B cell (primary cell): ENCODE measurements around the gene PPFIA2.

Source experiments
- EZH2 ChIP-seq: IDR thresholded peaks from 2 replicates; pipeline ENCODE4 v1.6.1; 2012; ENCODE audit warnings: borderline replicate concordance, low read depth, mild to moderate bottlenecking, moderate library complexity, low read length; ENCODE audit not compliant: insufficient read depth, poor library complexity, severe bottlenecking
- TF ChIP-seq, protein P1 (sequence below): fragments of 200-600 bp; IDR thresholded peaks from one replicate; pipeline ENCODE4 v1.8.0; 2022; ENCODE audit warnings: antibody characterized with exemption, mild to moderate bottlenecking

- TF ChIP-seq, protein P1, sequence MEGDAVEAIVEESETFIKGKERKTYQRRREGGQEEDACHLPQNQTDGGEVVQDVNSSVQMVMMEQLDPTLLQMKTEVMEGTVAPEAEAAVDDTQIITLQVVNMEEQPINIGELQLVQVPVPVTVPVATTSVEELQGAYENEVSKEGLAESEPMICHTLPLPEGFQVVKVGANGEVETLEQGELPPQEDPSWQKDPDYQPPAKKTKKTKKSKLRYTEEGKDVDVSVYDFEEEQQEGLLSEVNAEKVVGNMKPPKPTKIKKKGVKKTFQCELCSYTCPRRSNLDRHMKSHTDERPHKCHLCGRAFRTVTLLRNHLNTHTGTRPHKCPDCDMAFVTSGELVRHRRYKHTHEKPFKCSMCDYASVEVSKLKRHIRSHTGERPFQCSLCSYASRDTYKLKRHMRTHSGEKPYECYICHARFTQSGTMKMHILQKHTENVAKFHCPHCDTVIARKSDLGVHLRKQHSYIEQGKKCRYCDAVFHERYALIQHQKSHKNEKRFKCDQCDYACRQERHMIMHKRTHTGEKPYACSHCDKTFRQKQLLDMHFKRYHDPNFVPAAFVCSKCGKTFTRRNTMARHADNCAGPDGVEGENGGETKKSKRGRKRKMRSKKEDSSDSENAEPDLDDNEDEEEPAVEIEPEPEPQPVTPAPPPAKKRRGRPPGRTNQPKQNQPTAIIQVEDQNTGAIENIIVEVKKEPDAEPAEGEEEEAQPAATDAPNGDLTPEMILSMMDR, result no peak
- no peak for TF ChIP-seq EZH2
Observed at GRCh38 chr12:81468206-81468605, 290.9 kb downstream of the PPFIA2 start.
